ENCODE data around the gene SAPCD2.
A peak's percentile ranks its signal among the peaks of the same experiment; 100 is the strongest.

SAPCD2 gene

GRCh38 chr9:137079401-137079787 is 9.0 kb upstream of the SAPCD2 start:
- no peak for DNase-seq

GRCh38 chr9:137078701-137079400 is 8.5 kb upstream of the SAPCD2 start:
- no peak for DNase-seq

- no peak for DNase-seq
Measured at GRCh38 chr9:137077758-137078693, 7.7 kb upstream of the SAPCD2 start.

GRCh38 chr9:137077010-137077747 is 6.8 kb upstream of the SAPCD2 start, which contains the start of gene UAP1L1:
Gene UAP1L1 (plus strand): TSS chr9:137077517. CDS start chr9:137077533, 16 bp downstream.
- DNase-seq: no peak

GRCh38 chr9:137076636-137077009 is 6.3 kb upstream of the SAPCD2 start:
- no peak for DNase-seq

GRCh38 chr9:137075275-137075775 is 5.0 kb upstream of the SAPCD2 start:
- DNase-seq: no peak

- no peak for DNase-seq
Measured at GRCh38 chr9:137074657-137075274, 4.4 kb upstream of the SAPCD2 start.

GRCh38 chr9:137073992-137074399 is 3.6 kb upstream of the SAPCD2 start:
- no peak for DNase-seq

GRCh38 chr9:137071282-137071681 is 925 bp upstream of the SAPCD2 start:
- no peak for DNase-seq

- peak; percentile 29 for DNase-seq
Measured at GRCh38 chr9:137070906-137071275, 534 bp upstream of the SAPCD2 start.

- no peak for DNase-seq
Measured at GRCh38 chr9:137069508-137070091, 757 bp downstream of the SAPCD2 start.

GRCh38 chr9:137068539-137069507 is 1.5 kb downstream of the SAPCD2 start:
- DNase-seq: no peak

GRCh38 chr9:137067860-137068538 is 2.4 kb downstream of the SAPCD2 start:
- DNase-seq: peak; percentile 68

GRCh38 chr9:137066096-137066861 is 4.1 kb downstream of the SAPCD2 start:
- DNase-seq: no peak

GRCh38 chr9:137065336-137065967 is 4.9 kb downstream of the SAPCD2 start:
- no peak for DNase-seq

GRCh38 chr9:137064880-137065164 is 5.5 kb downstream of the SAPCD2 start:
- no peak for DNase-seq

GRCh38 chr9:137064027-137064879 is 6.1 kb downstream of the SAPCD2 start:
- no peak for DNase-seq

GRCh38 chr9:137063311-137064026 is 6.9 kb downstream of the SAPCD2 start:
- no peak for DNase-seq

Measured in NCI-H526 treated with DMSO at 0.1 percent for 48 hours (cell line).